ENCODE results near the gene MEF2C.

MEF2C gene

DNA sequence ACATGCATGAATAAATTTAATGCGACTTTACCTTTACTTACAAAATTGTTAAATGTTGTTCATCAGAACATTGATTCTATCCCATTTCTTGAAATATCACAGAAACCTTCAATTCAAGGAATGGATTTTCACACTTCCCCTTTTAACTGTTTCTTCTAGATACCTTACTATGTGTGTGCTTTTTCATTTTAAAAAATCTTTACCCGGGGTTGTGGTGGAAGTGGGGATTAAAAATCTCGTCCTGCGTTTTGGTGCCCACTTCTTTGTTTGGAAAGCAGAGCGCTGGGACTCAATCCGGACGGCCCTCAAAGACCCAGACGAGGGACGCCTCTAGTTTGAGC is 5.8 kb upstream of the MEF2C start:
- no peak for DNase-seq (ENCODE audit: low read depth in 3 of 3, low spot score in 1 of 3)

DNA sequence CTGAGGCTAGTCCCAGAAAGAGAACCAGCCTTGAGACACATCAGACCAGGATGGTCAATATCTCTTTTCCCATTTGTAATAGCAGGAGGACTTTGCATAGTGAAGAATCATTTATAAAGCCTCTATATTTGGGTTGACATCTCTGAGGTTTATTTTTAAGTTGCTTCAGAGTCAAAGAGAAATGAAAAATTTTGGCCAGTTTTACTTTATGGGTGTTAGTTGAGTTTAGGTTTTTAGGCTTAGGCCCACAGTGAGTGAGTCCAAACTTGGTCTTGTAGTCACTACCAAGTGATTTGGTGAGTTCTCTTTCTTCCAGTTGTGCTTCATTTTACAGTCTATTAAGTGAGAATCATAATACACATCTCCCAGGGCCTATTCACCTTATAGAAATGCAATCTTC is 5.3 kb upstream of the MEF2C start:
- DNase-seq (ENCODE audit: low read depth in 3 of 3, low spot score in 1 of 3) = no peak

DNA sequence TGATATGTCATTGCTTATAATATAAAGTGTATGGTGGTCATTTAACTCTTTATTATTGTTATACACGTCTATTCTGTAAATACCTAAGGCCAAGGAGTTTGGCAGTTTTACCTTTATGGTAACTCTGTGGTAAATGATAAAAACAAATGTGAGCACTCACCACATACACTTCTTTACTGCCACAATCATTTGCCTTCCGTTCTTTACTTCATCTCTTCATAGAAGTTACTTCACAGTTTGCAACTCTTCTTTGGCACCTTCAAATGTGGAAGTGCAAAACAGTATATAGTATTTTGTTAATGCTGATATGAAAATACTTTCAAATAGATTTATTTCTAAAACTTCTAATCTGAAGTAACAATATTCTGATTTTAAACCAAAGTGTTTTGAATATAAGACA is 4.4 kb upstream of the MEF2C start:
- no peak for DNase-seq (ENCODE audit: low read depth in 3 of 3, low spot score in 1 of 3)

DNA sequence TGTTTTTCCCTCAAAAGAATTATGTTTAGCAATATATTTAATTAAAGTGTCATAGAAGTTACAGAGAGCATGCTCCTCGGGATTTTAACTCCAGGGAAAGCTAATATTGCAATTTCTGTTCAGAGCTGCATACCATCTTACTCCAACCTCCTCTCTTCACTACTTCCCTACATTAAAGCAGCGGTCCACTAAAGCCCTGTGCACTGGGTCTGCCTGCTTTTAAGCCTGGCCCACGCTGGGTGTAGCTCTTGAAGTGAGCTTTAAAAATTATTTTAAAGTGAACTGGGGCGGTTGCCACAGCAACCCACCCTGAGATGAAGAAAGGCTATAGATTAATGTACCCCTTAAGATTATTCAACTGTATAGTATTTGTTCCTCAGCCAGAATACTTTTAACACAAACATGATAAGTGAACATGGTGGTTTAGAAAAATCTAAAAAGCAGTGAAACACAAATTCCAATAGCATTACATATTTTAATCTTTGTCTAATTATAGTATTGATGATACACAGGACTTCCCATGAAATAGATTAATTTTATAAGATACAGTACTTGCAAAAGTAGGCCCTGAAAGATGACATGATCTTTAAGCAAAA is 3.9 kb upstream of the MEF2C start:
- no peak for DNase-seq (ENCODE audit: low read depth in 3 of 3, low spot score in 1 of 3)

DNA sequence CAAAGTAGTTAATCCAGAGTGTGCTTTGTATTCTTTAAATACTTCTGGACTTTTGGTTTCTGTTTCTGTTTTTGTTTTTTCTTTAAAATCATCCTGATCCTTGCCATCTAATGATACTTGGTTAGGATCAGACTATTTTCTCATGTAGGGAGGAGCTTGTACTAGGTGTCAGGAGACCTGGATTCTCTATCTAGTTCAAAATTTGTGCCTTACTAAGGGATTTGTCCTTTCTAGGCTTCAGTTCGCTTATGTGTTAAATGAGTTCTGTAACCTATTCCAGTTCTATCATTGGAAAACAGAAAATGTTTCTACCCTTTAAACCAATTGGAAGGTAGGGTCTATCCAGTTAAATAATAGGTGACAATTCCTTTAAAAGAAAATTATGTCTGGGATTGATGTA is 3.3 kb upstream of the MEF2C start:
- DNase-seq (ENCODE audit: low read depth in 3 of 3, low spot score in 1 of 3) = no peak

DNA sequence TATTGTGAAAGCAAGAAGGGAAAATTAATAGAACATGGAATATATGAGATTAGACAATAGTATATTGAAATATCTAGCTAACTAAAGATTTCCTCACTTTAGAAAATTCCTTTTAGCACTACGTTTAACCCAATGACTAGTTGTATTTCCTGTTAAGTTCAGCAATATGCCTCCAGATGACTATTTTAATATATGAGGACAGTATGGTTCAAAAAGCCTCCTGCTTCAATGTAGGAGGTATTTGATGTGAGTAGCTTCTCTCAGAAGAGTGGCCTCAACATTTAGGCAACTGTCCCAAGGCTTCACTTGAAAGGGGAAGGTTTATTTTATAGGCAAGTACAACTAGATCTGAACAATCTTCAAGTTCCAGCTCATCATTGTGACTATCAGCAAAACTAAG is 2.0 kb upstream of the MEF2C start:
- no peak for DNase-seq (ENCODE audit: low read depth in 3 of 3, low spot score in 1 of 3)

DNA sequence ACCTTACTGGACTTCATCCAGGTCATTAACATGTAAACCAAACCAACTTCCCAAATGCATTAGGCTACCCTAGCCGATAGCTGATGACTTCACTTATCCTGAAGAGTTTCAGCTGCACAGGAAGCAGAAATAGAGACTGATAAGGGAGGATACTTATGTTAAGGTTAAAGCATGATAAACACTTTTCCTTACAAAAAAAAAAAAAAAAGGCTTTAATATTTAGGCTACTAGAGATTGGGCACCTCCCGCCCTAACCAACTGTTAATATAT is 1.6 kb upstream of the MEF2C start:
- DNase-seq (ENCODE audit: low read depth in 3 of 3, low spot score in 1 of 3) = no peak

DNA sequence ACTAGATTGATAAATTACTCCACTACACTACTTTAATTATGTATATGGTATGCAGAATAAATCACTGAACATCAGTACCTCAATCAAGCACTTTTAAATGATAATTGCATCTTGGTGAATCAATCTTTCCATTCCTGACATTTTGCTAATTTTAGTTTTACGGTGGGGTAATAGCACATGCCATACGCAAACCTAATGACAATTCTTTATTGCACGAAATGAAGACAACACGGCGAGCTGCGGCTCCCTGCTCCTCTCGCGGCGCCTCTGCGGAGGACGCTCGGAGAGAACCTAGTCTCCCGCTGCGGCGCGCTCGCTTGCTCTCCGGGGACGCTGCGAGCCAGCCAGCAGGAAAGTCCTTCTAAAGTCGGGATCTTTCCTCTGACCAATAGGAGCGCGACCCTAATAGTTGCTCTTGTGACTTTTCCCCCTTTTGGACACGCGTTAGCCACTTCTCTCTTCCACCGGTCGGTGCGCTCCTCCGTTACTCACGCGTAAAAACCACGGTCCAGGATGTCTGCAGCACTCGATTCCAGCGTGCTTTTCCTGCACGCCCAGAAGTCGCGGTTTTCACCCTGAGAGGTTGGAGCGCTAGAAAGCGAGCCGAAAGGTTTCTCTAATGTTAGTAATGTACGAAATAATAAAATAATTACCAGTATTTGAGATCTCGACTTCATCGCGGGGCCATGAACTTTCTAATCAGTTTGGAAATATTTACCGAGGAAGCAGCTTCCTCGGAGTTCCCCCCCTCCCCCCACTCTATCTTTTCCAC is 1.0 kb upstream of the MEF2C start:
- no peak for DNase-seq (ENCODE audit: low read depth in 3 of 3, low spot score in 1 of 3)

DNA sequence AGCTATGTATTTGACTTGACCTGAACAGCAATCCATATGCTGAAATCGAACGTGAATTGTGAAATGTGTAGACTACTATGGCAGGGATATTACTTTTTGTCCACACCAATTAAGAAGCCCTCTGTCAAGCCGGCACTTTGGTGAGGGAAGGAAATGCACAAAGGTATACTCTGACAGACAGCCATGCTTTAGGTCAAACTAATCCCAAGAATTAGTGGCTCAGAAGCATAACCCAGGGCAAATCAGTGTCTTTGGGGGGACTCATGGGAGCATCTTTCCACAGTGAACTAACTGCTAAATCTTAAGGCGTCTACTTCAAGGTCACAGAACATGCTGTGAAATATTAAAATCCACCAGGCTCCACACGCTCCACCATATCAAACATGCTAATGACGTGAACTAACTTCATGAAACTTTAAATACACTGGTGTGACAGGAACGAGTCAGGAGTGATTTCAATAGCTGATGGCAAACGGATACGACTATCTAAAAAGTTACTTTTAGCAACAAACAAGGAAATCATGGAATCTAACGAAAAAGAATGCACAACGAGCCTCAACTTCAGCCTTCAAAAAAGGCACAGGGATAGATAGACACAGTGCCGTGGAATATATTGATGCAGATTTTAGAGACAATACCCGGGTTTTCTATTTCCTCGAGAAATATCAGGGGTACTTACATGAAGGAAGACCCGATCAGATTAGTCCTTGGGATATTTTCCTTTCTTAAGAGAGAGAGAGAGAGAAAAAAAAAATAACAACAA is 527 bp downstream of the MEF2C start:
- DNase-seq (ENCODE audit: low read depth in 3 of 3, low spot score in 1 of 3) = no peak

DNA sequence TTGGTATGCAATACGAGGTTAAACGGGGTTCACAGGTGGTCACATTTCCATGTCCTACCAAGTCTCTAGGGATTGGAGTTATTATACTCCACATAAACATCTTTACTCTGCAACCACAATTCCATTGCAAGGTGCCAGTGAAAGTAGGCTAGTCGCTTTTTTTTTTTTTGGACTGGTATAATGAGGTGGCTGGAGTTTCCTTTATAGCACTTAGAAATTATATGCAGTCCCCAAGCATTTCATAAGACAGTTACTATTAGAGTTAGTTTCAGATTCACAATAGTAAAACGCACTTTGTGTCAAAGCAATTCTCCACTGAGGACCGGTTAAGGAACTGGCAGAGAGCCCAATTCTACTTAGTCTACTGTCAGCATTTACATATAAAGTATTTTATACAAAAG is 1.4 kb downstream of the MEF2C start:
- DNase-seq (ENCODE audit: low read depth in 3 of 3, low spot score in 1 of 3) = no peak

DNA sequence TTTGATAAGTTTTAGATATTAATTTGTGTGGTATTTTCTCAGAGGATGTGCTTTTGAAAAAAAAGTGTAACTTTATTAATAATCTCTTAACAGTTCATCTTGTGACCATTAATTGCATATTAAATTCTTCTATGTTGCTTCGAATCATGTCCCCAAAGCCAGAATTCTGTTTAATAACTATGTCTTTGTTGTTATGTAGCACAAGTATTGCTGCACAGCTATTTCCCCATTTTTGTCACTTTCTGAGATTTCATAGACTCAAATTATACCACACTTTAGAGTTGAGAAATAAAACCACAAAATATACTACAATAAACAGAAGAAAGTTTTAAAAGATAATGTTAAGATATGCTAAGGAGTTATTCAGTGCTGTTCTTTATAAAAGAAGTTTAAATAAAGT is 2.8 kb downstream of the MEF2C start:
- DNase-seq (ENCODE audit: low read depth in 3 of 3, low spot score in 1 of 3) = no peak

DNA sequence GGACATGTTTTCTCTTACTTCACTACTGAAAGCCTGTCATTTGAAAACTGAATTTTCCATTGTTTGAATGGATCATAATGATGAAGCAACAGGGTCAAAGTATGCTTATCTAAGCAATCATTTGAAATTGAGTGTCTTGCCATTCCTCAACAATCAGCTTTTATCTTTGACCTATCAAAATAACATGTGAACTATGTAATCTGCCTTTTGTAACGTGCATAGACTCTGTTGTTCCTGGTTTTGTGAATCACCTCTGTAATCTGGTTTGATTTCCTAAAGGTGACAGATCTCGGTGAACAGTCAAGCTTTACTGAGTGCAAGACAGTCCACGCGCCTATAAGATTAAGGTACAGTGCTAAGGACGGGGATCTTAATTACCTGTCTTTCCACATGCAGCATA is 3.3 kb downstream of the MEF2C start:
- DNase-seq (ENCODE audit: low read depth in 3 of 3, low spot score in 1 of 3) = no peak

DNA sequence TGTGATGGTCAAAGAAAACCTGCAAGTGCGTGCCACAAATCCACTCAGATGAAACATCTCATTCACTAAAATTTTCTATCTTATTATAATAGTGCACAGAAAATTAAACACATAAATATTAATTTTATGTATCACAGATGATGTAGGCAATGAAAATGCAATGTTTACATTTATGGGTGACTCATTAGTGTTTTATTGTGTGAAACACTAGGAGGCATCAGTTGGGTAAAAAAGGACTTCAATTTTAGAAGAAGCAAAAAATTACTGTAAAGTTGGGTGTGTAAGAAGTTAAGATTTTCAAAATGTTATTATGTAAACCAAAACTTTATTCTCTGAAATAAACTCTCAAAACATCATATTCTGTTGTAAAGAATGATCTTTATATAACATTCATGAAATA is 4.0 kb downstream of the MEF2C start:
- no peak for DNase-seq (ENCODE audit: low read depth in 3 of 3, low spot score in 1 of 3)

DNA sequence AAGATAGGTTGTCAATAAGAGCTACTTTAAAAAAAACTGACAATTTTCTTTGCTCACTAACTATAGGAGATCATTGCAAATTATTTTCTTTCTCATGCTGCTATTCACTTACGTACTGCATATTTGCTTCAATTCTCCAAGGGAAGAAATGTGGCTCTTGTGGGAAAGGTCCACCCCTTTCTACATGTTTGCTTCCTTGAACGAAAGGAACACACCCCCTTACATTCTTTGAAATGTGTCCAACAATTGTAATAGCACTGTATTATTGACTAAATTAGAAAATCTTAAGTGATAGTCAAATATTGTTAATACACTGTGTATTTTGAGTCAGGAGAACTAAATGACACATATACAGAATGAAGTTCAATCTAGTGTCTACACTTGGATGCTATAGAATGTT is 5.2 kb downstream of the MEF2C start:
- DNase-seq (ENCODE audit: low read depth in 3 of 3, low spot score in 1 of 3) = no peak

DNA sequence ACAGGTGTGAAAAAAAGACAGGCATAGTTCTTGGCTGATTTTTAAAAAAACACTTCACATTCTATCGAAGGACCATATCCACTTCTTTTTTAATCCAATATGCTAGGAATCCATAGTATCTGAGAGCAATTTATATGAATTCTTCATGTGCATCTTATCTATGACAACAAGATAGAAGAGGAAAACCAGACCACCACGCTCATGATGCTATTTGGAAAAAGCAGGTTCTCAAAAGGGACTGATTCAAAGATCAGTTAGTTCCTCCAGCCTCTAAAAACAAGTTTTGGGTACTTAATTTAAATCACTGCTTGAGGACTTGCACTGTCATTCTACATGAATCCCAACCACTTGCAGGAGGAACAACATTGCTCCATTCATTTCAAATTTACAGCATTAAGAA is 6.3 kb downstream of the MEF2C start:
- no peak for DNase-seq (ENCODE audit: low read depth in 3 of 3, low spot score in 1 of 3)

DNA sequence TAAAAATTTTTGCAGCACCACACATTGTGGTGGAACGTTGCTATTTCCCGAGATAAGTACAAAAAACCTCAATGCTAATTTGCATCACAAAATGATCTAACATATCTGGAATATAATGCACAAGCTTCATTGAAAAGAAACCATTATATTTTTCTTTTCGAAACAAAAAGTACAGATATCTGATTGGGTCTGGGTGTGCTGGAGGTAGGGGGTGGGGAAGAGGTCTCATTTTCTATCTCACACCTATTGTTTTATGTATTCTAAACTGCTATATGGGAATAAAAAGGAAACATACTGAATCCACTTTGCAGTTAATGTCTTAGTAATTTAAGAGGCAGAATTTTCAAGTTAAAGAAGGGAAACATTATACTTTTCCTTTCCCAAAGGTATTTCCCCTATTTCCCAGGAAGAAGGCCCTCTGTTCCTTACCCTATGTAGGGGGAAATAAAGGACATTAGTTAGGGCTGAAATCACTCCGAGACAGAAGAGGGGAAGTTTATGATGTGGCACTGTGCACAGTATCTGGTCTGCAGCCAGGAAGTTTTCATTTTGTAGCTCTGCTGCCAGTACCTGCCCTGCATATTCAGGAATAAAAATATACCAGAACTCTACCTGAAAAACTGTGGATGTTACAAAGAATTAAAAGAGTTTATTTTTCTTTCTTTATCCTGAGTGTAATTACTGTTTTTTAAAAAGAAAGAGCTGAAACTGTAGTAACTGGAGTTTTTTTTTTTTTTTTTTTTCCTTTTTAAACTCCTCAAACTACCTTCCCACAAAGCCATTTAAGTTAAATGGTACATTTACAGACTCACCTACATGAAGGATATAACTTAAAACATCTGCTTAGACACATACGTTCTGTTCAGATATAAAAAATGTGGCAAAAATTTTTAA is 7.4 kb downstream of the MEF2C start:
- no peak for DNase-seq (ENCODE audit: low read depth in 3 of 3, low spot score in 1 of 3)

DNA sequence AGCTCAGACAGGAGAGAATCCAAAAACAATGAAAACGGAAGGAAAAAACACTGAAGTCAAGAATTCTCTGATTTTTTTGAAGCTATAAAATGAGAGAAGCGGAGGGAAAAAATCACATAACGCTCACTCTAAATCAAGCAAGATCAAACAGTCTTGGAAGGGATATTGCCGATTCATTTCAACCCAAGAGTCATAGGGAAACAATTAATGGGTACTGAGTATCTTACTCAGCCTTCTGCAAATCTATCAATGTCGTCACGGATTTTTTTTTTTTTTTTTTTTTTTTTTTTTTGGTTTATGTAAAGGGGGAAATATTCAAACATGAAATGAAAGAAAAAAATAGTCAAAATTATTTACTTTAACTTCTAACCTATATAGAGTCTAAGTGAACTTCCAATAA is 9.5 kb downstream of the MEF2C start:
- DNase-seq (ENCODE audit: low read depth in 3 of 3, low spot score in 1 of 3) = no peak

DNA sequence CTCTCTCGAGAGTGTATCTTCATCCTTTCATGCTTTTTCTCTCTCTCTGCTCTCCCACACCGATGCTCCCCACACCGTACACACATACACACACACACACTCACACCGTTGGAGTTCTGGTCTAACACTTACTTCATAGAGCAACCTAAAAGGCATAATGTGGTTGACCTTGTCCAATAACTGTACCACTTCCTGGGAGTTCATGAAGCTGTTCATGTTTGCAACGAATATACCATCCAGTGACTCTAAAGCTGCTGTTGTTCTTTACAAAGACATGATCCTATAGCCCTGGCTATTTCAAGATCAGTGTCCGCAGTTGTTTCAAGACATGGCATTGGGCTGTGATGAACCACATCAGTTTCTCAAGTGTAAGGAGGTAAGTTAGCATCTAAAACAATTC is 10.0 kb downstream of the MEF2C start:
- DNase-seq (ENCODE audit: low read depth in 3 of 3, low spot score in 1 of 3) = no peak

DNA sequence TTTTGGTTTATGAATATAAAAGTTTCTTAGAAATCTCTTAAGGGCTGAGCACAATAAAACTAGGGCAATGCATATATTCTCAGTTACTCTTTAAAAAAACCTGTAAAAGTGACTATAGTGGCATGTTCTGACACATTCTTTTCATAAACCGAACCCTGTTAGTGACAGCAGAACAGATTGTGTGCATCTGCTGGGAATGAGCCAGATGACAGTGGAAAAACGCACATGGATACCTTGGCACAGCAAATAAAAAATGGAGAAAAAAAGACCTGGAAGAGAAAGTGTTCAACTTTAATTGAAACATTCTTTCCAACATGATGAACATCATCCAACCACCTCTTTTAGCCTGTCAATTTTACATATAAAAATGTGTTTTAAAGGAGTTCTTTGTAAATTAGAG is 12.7 kb downstream of the MEF2C start:
- no peak for DNase-seq (ENCODE audit: low read depth in 3 of 3, low spot score in 1 of 3)

DNA sequence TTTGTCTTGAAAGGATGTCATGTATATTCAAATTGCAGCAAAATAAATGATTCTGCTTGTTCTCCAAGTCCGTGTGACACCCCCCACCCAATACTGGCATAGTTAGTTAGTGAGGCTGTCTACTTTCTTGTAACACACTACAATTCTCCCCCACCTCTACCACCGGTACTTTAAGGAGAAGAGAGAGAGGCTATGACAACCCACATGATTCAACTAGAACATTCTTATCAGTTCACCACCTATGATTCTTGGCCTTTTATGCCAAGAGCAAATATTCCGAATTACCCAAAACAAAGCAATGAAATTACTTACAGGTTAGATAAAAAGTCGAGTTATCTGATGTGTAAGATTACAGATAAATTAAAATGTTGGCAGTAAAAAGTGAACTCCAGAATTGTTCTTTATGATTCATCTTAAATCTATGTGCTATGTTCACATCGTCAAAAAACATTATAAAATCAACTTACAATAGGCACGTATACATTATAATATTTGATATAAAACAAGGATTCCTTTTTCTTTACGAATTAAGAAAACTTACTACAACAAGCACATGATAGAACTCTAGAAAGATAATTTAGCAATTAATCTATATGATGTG is 14.4 kb downstream of the MEF2C start:
- DNase-seq (ENCODE audit: low read depth in 3 of 3, low spot score in 1 of 3) = no peak

DNA sequence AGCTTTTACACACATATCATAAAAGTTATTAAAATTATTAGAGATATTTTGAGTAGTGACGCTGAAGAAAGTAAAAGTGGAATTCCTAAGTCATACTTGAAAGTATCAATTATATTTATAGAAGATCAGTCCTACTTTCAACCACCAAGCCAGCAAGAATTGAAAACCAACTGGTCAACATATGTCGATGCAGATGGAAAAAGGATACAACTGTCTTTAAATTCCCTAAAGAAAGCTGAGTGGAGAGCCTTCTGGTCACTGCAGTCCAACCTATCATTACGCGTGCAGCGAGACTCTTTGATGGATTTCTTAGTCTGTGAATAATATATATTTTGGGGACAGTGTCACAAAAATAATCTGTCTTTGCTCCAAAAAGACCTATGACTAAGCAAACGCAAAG is 15.3 kb downstream of the MEF2C start:
- DNase-seq (ENCODE audit: low read depth in 3 of 3, low spot score in 1 of 3) = no peak

DNA sequence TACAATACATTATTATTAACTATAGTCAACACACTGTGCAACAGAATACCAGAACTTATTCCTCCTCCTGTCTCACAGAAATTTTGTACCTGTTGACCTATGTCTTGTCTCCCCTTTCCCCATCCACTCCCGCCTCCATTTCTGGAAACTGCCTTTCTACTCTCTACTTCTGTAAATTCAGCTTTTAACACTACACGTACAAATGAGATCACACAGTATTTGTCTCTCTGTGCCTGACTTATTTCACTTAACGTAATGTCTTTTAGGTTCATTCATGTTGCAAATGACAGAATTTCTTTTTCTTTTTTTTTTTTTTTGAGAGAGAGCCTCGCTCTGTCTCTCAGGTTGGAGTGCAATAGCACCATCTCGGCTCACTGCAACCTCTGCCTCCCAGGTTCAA is 19.5 kb downstream of the MEF2C start:
- DNase-seq (ENCODE audit: low read depth in 3 of 3, low spot score in 1 of 3) = no peak
